Motor neuron (in vitro differentiated cells): ENCODE measurements around the gene FBXL15. TPM values are rescaled to one million over a fixed set of nuclear protein-coding genes. Genes with fewer than 3 reads are reported as not detected.

ENCODE experiments used
- ATAC-seq, 8 experiments: fragments of 200-7000 bp; cut with Tn5 transposase; replicated peaks in 6 of 8; 2 replicates each; pipeline ENCODE4 v1.8.0; 2021; ENCODE audit warnings: mild to moderate bottlenecking in 8 of 8, moderate library complexity in 8 of 8
- H3K27ac ChIP-seq, 2 donors: fragments of 250-450 bp; sonication (Bioruptor Pico); 2 replicates each; pipeline ENCODE4 v1.9.0; 2021; ENCODE audit warnings: antibody characterized with exemption in 2 of 2, mild to moderate bottlenecking in 2 of 2, moderate library complexity in 1 of 2
- H3K4me1 ChIP-seq, 2 donors: fragments of 250-450 bp; sonication (Bioruptor Pico); replicated peaks in 1 of 2; 2 replicates each; pipeline ENCODE4 v1.6.1; 2021; ENCODE audit warnings: antibody characterized with exemption in 2 of 2, mild to moderate bottlenecking in 2 of 2, moderate library complexity in 1 of 2
- H3K4me3 ChIP-seq, 5 donors: fragments of 250-450 bp; sonication (Bioruptor Pico); 2 replicates each; pipeline ENCODE4 v1.9.0; 2021; ENCODE audit warnings: antibody characterized with exemption in 5 of 5, mild to moderate bottlenecking in 5 of 5, moderate library complexity in 4 of 5
- WGBS, 10 experiments: fragments of 450-650 bp; shearing (Covaris generic); methylation state at CpG; one replicate each; pipeline ENCODE4 v1.0.0; 2022; 5-methylcytosine and 5-hydroxymethylcytosine counted together
- in situ Hi-C, 9 experiments: fragments of 400-800 bp; cut with MboI; loops; one replicate each; pipeline ENCODE4 v1.15.0; 2021; ENCODE audit warnings: low sequenced_read_pairs in 9 of 9, low pct_unique_long_range_greater_than_20kb in 2 of 9; ENCODE audit not compliant: unreplicated experiment in 9 of 9
- total RNA-seq, 8 experiments: library from RNA; unstranded; fragments of 300-600 nt; gene quantifications; 2 replicates each; pipeline versions ENCODE4 v1.2.3 to v1.2.4, GENCODE V29; 2022

The FBXL15 gene
- total RNA-seq, 8 experiments from 2014 or later: 7.0 to 17.4 (median 11.6) TPM

GRCh38 chr10:102426803-102427287 lies 6.2 kb downstream of the FBXL15 start:
- no peak for ATAC-seq
- WGBS, 10 experiments: 50 to 96% (median 89%) methylated on average over 2 to 7 of the region's 7 CpGs; no CpG with 5 or more reads in 1 of the 10 experiments
- in situ Hi-C loops: no loop called here
- peaks cover 18 to 19% of the 10 kb centered on the region in 2 donors for H3K4me1 ChIP-seq
- H3K27ac ChIP-seq: no peak overlapping the region
- no peak overlapping the region for H3K4me3 ChIP-seq

DNA sequence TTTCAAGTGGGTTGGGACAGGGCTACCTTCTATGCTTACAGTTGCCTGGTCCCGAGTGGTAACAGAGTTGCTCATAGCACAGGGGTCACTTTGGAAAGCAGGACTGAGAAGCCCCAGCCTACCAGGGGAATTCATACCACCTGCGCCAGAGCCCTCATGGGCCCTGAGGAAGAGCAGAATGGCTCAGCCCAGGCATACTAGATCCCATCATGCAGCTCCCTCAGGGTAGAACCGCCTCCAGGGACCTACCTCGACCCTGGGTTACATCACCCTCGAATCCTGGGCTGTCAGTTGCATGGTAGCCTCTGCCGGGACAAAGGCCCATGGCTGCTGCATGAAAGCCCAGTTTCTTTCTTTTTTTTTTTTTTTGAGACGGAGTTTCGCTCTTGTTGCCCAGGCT lies 8.8 kb downstream of the FBXL15 start:
- H3K4me1 ChIP-seq: peaks cover 11 to 14% of the 10 kb centered on the region in 2 donors
- 50 to 100% (median 80%) methylated on average over 1 to 3 of the region's 8 CpGs; no CpG with 5 or more reads in 5 of the 10 experiments for WGBS, 10 experiments
- no peak for ATAC-seq
- no peak overlapping the region for H3K27ac ChIP-seq
- in situ Hi-C loops: no loop called here
- no peak overlapping the region for H3K4me3 ChIP-seq

GRCh38 chr10:102431452-102432124 lies 11.0 kb downstream of the FBXL15 start:
- peak overlapping the region; percentile 80 to 84 for H3K27ac ChIP-seq
- peaks cover 11 to 21% of the 10 kb centered on the region in 2 donors for H3K4me1 ChIP-seq
- in situ Hi-C loops: no loop called here
- peak overlapping the region; percentile 59 to 85 (median 73) for H3K4me3 ChIP-seq
- ATAC-seq: peak in 6 of 8 experiments; percentile 6 to 21 (median 14)
- WGBS, 10 experiments: 10 to 100% (median 21%) methylated on average over 1 to 3 of the region's 4 CpGs; no CpG with 5 or more reads in 6 of the 10 experiments

DNA sequence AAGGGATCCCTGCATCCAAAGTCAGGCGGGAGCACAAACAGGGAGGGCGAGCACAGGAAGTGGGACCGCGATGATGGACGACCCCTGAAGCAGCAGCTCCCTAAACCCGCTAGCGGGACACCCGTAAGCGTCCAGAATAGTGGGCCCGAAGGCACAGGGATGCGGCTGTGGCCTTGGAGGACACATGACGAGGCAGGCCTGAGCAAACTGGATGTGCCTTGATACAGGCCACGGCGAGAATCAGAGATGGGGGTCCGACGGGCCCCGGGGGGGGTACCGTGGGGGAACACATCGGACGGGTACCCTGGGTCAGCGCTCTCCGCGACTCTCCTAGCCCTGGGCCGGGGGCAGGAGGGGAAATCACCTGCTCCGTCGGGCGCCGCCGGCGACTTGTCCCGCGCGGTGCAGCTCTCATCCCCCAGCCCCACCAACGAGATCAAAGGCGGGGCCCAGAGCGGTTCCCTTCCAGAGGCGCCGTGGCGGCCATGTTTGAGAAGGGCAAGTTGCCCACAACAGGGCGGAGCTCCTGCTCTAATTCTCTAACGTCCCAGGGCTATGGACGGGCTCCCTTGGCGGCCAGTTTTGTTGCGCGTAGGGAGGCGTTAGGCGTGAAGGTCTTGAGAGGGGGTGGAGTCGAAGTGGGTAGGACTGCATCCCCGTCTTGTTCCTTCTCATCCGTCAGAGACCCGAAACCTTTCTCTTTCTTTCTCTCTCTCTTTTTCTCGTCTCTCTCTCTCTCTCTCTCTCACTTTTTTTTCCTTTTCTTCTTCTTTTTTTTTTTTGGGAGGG lies 11.7 kb downstream of the FBXL15 start, which contains the start of gene CUEDC2:
TSS of gene CUEDC2 (minus strand) at position 413 of the 789 bp plus-strand sequence. CDS start 7,386 bp downstream, outside the sequence.
- in situ Hi-C loops: no loop called here
- 0 to 11% (median 4%) methylated on average over 2 to 15 of the region's 52 CpGs; no CpG with 5 or more reads in 2 of the 10 experiments for WGBS, 10 experiments
- H3K27ac ChIP-seq: peak within 1 kb of the TSS; percentile 80 to 84
- H3K4me1 ChIP-seq: peaks cover 11 to 21% of the 10 kb centered on the region in 2 donors
- peak; percentile 92 to 97 (median 95) for ATAC-seq
- peak within 1 kb of the TSS; percentile 59 to 85 (median 73) for H3K4me3 ChIP-seq

GRCh38 chr10:102433619-102434046 lies 13.0 kb downstream of the FBXL15 start:
- in situ Hi-C loops: no loop called here
- no peak overlapping the region for H3K4me3 ChIP-seq
- ATAC-seq: no peak
- H3K27ac ChIP-seq: no peak overlapping the region
- WGBS, 10 experiments: 44 to 88% (median 70%) methylated on average over 1 to 3 of the region's 5 CpGs; no CpG with 5 or more reads in 6 of the 10 experiments
- H3K4me1 ChIP-seq: peaks cover 11 to 21% of the 10 kb centered on the region in 2 donors

GRCh38 chr10:102434394-102435132 lies 13.9 kb downstream of the FBXL15 start:
- Histone ChIP-seq H3K4me3 (no peak overlapping the region), H3K27ac (no peak overlapping the region), H3K4me1 (peaks cover 9 to 21% of the 10 kb centered on the region in 2 donors)
- in situ Hi-C loops: no loop called here
- WGBS, 10 experiments: 19 to 60% (median 20%) methylated on average over 1 to 6 of the region's 9 CpGs; no CpG with 5 or more reads in 3 of the 10 experiments
- ATAC-seq: peak in 1 of 8 experiments; percentile 3

- no peak for ATAC-seq
- in situ Hi-C loops: no loop called here
- Histone ChIP-seq H3K4me1 (peaks cover 8 to 21% of the 10 kb centered on the region in 2 donors), H3K4me3 (no peak overlapping the region), H3K27ac (no peak overlapping the region)
- 40 to 100% (median 80%) methylated on average over 1 to 4 of the region's 5 CpGs; no CpG with 5 or more reads in 4 of the 10 experiments for WGBS, 10 experiments
These were observed 14.5 kb downstream of the FBXL15 start for GRCh38 chr10:102435133-102435497.

GRCh38 chr10:102435529-102436233 lies 15.0 kb downstream of the FBXL15 start:
- H3K4me1 ChIP-seq: peaks cover 8 to 21% of the 10 kb centered on the region in 2 donors
- in situ Hi-C loops: no loop called here
- H3K4me3 ChIP-seq: no peak overlapping the region
- no peak for ATAC-seq
- WGBS, 10 experiments: 10% methylated on average over 3 of the region's 14 CpGs; no CpG with 5 or more reads in 9 of the 10 experiments
- no peak overlapping the region for H3K27ac ChIP-seq

DNA sequence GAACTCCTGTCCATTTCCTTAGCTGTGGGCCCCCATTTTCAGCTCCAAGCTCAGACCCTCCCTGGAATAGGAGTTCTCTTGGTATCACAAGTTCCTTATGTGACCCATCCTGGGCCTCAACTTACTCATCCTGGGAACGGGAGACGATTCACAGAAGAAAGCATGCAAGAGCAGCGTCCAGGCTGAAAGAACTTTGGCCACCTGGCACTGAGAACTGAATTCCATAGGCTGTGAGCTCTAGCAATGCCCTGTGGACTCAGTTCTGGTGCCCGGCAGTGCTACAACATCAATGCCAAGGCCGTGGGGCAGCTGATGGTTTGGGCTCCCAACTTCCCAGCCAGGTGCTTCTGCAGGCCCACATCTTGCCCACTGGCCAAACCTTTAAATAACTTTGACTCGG lies 15.7 kb downstream of the FBXL15 start:
- Histone ChIP-seq H3K4me3 (no peak overlapping the region), H3K27ac (no peak overlapping the region), H3K4me1 (peaks cover 6 to 19% of the 10 kb centered on the region in 2 donors)
- no peak for ATAC-seq
- 0 to 94% (median 83%) methylated on average over 2 to 5 of the region's 6 CpGs; no CpG with 5 or more reads in 6 of the 10 experiments for WGBS, 10 experiments
- in situ Hi-C loops: no loop called here

- H3K27ac ChIP-seq: no peak overlapping the region
- H3K4me3 ChIP-seq: no peak overlapping the region
- WGBS, 10 experiments: 79 to 100% (median 88%) methylated on average over 1 to 3 of the region's 3 CpGs; no CpG with 5 or more reads in 4 of the 10 experiments
- no peak for ATAC-seq
- in situ Hi-C loops: no loop called here
- peaks cover 2 to 15% of the 10 kb centered on the region in 2 donors for H3K4me1 ChIP-seq
These were observed 16.9 kb downstream of the FBXL15 start for GRCh38 chr10:102437515-102437914.

- in situ Hi-C loops: no loop called here
- H3K27ac ChIP-seq: no peak overlapping the region
- 38 to 86% (median 80%) methylated on average over 1 of the region's 1 CpG; no CpG with 5 or more reads in 7 of the 10 experiments for WGBS, 10 experiments
- no peak for ATAC-seq
- H3K4me1 ChIP-seq: peaks cover 2 to 12% of the 10 kb centered on the region in 2 donors
- H3K4me3 ChIP-seq: no peak overlapping the region
These were observed 17.7 kb downstream of the FBXL15 start for GRCh38 chr10:102438374-102438773.

DNA sequence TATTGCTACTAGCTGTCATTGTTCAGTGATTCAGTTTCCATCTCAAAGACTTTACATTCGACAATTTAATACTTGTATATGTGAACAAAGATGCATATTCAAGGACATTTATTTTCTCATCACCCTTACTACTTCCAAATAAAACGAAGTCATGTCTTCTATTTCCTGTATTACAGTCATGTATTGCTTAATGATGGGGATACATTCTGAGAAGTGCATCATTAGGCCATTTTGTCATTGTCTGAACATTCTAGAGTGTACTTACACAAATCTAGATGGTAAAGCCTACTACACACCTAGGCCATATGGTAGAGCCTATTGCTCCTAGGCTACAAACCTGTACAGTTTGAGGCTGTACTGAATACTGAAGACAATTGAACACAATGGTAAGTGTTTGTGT lies 24.2 kb downstream of the FBXL15 start:
- H3K27ac ChIP-seq: no peak overlapping the region
- H3K4me1 ChIP-seq: peaks cover 5% of the 10 kb centered on the region in 2 donors
- in situ Hi-C loops: no loop called here
- WGBS, 10 experiments: 0 to 100% (median 58%) methylated on average over 1 to 2 of the region's 2 CpGs; no CpG with 5 or more reads in 2 of the 10 experiments
- H3K4me3 ChIP-seq: no peak overlapping the region
- ATAC-seq: no peak
